Pulmonary artery endothelial cell (primary cell): ENCODE results near the gene NFATC1. TPM values are rescaled to one million over a fixed set of nuclear protein-coding genes. Genes with fewer than 3 reads are reported as not detected.

Experiments used
- DNase-seq: peaks from one replicate; pipeline ENCODE4 v3.0.0-alpha.2; 2011; ENCODE audit warnings: low read depth, low spot score
- total RNA-seq: library from RNA; depleted of rRNA; stranded (reverse); fragments of >200 nt; gene quantifications from 2 replicates; pipeline ENCODE4 v1.2.3, GENCODE V29; 2014

Gene NFATC1
- total RNA-seq, 1 donor from 2014 or later: 4.5 TPM

DNA sequence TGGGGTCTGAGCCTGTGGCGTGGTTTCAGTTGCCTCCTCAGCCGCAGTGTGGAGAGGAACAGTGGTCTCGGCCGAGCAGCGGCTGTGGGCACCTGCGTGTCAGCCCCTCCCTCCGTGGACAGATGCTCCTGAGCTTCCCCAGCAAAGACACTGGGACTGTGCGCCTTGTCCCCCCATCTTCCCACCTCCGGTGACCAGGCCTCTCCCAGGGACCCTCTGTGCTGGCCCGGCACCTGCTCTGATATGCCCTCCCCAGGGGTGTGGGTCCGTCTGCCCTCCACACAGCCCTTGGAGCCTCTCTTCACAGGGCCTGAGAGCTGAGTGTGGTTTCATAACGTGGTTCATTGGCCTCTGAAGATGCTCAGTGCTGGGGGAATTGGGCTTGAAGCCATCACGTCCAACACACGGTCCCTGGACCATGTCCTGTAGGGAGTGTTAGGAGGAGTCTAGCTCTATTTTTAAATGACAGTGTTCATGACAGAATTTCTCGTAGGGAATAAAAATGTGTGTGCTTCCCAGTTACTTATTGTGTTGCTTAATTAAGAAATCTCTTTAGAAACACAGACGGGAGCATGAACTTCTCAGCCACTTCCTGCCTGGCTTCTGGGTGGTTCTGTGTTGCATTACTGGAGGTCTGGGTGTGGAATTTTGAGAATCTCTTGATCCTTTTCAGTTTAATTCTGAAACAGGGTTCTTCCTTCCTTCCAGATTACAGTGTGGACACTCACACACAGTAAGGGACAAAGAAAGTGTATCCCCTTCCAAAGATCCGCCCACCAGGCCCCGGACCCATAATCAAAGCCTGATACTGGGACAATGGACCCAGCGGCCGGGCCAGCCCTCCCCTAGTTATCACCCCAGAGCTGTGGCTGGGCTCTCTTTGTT, 110.7 kb downstream of the NFATC1 start:
- DNase-seq: no peak

- peak; percentile 79 for DNase-seq
These were observed 111.4 kb downstream of the NFATC1 start for GRCh38 chr18:79507076-79507545.

DNA sequence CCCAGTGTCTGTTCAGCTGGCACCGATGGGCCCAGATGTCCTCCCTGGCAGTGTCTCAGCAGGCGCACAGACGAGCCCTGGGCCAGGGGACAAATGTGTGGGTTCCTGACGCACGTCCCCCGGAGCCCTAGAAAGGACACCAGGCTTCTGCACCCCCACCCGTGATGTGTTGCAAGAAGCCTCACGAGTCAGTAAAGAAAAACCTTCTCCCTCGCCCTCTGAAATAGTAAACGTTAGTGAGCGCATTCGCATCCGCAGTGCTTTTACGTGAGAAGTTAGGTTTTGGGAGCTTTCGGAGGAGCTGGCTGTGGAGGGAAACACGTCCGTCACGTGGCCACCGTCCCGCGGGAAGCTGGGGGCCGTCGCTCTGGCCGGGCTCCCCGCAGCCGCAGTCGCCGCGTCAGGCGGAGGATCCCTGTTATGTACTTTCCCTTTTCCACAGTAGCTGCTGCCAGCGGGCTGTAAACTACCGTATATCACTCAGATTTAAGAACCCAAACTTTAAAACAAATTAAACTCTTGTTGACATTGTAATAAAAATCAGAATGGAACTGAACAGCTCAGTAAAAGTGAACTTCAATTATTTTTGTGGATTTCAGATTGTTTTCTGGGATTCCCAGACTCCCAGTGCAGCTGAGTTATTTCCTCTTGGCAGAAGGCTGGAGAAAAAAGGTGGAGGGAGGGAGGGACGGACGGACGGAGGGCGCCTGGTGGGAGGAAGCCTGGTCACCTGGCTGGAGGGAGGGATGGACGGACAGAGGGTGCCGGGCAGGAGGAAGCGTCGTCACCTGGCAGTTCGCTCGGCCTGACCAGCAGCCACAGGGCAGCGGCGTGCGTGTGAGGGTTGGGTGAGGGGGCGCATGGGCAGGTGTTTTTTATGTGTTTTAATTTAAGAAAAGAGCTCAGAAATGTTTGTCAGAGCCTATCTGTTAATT, 112.1 kb downstream of the NFATC1 start:
- peak; percentile 47 for DNase-seq

- no peak for DNase-seq
These were observed 113.1 kb downstream of the NFATC1 start for GRCh38 chr18:79508565-79509535.

- no peak for DNase-seq
These were observed 113.8 kb downstream of the NFATC1 start for GRCh38 chr18:79509536-79509930.

DNA sequence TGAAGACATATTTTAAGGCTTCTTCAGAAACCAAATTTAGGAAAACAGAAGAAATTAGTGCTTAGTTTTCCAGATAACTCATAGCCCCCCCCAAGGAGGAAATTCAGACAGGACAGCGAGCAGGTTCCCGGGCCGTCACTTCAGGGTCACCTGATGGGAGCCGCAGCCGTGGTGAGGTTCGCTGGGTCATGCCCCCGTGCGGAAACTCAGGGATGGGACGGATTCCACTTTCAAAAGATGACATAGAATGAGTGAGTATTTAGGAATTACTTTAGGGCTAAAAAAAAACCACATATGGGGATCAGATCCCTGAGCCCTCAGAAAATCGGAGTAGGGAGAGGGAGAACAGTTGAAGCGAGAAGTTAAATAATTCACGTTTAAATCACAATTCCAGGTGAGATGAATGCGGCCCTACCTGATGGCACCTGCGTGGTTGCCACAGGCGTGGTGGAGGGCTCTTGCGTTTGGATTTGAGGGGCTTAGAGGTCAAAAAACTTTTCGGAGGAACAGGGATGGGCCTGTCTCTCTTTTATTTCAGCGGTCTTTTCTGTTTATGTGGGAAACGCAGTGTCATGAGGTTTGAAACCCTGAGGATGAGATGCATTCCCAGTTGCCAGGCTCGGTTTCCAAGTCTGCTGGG, 114.4 kb downstream of the NFATC1 start:
- no peak for DNase-seq

- no peak for DNase-seq
These were observed 115.1 kb downstream of the NFATC1 start for GRCh38 chr18:79510731-79511241.

GRCh38 chr18:79511271-79511670, 115.5 kb downstream of the NFATC1 start:
- no peak for DNase-seq

DNA sequence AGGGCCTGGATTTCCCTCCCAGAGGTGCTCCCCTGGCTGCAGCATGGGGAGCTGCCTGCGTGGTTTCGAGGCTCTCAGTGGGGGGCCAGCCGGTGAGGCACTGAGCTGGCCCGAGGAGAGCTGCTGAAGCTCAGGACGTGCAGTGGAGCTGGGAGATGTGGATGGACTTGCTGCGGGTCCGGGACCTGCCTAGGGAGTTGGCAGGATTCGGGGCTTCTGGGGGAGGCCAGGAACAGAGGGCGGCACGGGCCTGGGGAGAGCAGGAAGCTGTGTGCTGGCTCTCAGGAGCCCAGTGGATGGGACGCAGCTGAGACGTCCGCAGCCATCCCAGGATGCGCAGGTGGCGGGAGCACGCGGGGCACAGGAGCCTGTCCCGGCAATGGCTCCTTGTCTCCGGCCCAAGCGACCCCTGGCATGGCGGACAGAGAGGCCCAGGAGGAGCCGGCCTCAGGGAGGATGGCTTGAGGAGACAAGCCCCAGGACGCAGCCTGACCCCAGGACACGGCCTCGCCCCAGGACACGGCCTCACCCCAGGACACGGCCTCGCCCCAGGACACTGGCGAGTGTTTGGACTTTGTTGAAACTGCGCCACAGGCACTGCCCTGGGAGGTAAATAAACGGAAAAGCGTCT, 116.1 kb downstream of the NFATC1 start:
- DNase-seq: no peak

DNA sequence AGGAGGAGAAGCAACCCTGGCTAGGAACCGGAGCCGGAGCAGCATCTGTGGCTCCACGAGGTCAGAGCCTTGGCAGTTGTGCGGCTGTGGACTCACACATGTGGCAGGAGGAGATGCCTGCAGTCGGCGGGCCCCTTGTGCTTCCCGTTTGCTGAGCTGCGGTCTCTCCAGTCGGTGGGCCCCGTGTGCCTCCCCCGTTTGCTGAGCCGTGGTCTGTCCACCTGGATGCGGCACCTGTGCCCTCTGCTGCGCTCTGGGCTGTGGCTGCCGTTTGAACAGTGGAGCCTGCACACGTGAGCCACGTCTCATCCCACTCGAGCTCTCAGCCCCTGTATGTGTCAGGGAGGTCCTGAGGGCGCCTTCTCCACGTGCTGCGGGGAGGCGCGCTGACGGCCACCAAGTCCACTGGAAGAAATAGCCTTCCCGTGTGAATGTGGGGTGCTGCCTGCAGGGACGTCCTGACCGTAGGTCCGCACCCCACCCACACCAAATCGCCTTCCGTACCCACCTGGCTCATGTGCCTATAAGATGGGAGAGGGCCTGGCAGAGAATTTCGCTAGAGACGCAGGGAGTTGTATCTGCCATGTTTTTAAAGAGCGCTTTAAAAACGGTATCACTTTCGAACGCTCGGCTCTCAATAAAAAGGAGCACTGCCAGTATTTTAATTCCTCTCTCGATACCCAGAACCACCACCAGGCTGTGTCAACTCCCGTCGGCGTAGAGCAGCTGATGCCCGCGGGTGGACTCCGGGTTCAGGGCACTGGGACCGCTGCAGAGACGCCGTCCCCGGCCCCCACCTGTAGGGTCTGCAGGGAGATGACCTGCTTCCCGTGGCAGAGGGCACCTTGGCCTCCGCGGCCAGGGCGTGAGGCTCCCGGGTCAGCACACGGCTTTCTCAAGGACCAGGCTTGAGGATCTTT, 117.0 kb downstream of the NFATC1 start:
- DNase-seq: no peak

GRCh38 chr18:79513381-79514081, 117.8 kb downstream of the NFATC1 start:
- no peak for DNase-seq

GRCh38 chr18:79515331-79515730, 119.6 kb downstream of the NFATC1 start:
- no peak for DNase-seq

GRCh38 chr18:79515944-79516351, 120.2 kb downstream of the NFATC1 start:
- DNase-seq: no peak

DNA sequence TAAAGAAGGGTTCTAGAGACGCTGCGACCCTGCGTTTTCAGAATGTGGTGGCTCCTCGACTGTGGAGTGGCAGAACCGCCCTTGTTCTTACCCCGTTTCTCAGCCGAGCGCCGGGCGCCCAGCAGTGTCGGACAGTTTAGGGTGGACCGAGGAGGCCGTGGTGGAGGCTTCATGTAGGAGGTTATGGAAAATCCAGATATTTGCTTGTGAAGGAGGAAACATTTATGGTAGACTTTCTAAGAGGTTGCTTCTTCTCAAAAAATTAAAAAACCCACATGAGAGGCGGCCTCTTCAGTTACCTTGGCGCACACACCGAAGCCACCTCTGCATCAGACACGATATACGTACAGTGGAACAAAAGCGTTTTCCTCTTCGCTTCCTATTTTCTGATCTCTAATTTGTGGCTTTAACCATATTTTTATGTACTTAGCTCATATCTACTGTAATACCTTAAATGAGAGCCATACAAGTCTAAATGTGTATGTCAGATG, 120.8 kb downstream of the NFATC1 start:
- DNase-seq: no peak

DNA sequence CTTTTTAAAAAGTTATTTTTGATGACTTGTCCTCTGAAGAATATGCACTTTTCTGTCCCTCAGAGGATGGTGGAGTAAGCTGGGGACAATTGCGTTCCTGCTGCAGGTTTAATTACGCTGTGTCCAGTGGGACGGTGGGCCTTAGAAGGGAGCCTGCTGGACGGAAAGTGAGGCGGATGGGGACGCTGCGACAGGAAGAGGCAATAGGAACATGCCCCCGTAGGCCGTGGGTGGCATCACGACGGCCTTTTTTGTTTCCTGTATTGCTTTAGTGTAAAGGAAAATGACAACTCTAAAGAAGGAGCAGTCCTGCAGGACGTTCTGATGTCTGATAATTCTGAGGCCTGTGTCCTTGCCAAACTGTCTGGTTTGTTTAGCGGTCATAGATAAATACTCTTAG, 121.6 kb downstream of the NFATC1 start:
- DNase-seq: no peak

- DNase-seq: no peak
These were observed 122.4 kb downstream of the NFATC1 start for GRCh38 chr18:79518028-79518682.

- no peak for DNase-seq
These were observed 123.0 kb downstream of the NFATC1 start for GRCh38 chr18:79518683-79519128.
